KBM-7 (cell line): ENCODE results near the gene RXRA.

ENCODE experiments used
- DNase-seq: peaks from one replicate; pipeline ENCODE4 v3.0.0-alpha.2; 2015
- in situ Hi-C: fragments of 300-500 bp; cut with MboI; formaldehyde crosslinking; loops from 2 replicates; pipeline ENCODE4 v1.14.3; 2020; ENCODE audit warnings: low sequenced_read_pairs, low pct_unique_long_range_greater_than_20kb, mixed read lengths

The RXRA gene

GRCh38 chr9:134463280-134463679 is 137.0 kb downstream of the RXRA start:
- DNase-seq, result no peak
- in situ Hi-C loops, result no loop called here

- in situ Hi-C loops, result no loop called here
- no peak for DNase-seq
Observed at GRCh38 chr9:134466869-134467616, 140.8 kb downstream of the RXRA start.

- in situ Hi-C loops, result no loop called here
- DNase-seq, result no peak
Observed at GRCh38 chr9:134468358-134468757, 142.1 kb downstream of the RXRA start.

- in situ Hi-C loops, result no loop called here
- DNase-seq, result no peak
Observed at GRCh38 chr9:134469041-134469875, 143.0 kb downstream of the RXRA start.

- in situ Hi-C loops, result no loop called here
- DNase-seq, result no peak
Observed at GRCh38 chr9:134472256-134472655, 146.0 kb downstream of the RXRA start.

- in situ Hi-C loops, result no loop called here
Observed at GRCh38 chr9:134473141-134474054, 147.1 kb downstream of the RXRA start.

GRCh38 chr9:134474055-134474370 is 147.8 kb downstream of the RXRA start:
- in situ Hi-C loops, result no loop called here
- no peak for DNase-seq

More at GRCh38 chr9:134473141-134474054, 147.1 kb downstream of the RXRA start:
- no peak for DNase-seq

GRCh38 chr9:134475011-134475790 is 148.9 kb downstream of the RXRA start:
- no peak for DNase-seq
- in situ Hi-C loops, result no loop called here

- in situ Hi-C loops, result no loop called here
- no peak for DNase-seq
Observed at GRCh38 chr9:134476272-134476941, 150.2 kb downstream of the RXRA start.

- DNase-seq, result no peak
- in situ Hi-C loops, result no loop called here
Observed at GRCh38 chr9:134476942-134477335, 150.7 kb downstream of the RXRA start.

GRCh38 chr9:134477342-134477925 is 151.2 kb downstream of the RXRA start:
- DNase-seq, result no peak
- in situ Hi-C loops, result no loop called here

- no peak for DNase-seq
- in situ Hi-C loops, result no loop called here
Observed at GRCh38 chr9:134477927-134478326, 151.7 kb downstream of the RXRA start.

- in situ Hi-C loops, result no loop called here
- no peak for DNase-seq
Observed at GRCh38 chr9:134481762-134482161, 155.5 kb downstream of the RXRA start.

- no peak for DNase-seq
- in situ Hi-C loops, result no loop called here
Observed at GRCh38 chr9:134482226-134482625, 156.0 kb downstream of the RXRA start.

GRCh38 chr9:134483361-134484184 is 157.3 kb downstream of the RXRA start:
- in situ Hi-C loops, result no loop called here
- no peak for DNase-seq

- DNase-seq, result no peak
- in situ Hi-C loops, result no loop called here
Observed at GRCh38 chr9:134484479-134484878, 158.2 kb downstream of the RXRA start.

- DNase-seq, result no peak
- in situ Hi-C loops, result no loop called here
Observed at GRCh38 chr9:134485653-134486052, 159.4 kb downstream of the RXRA start.
